ENCODE data around the gene CCDC149.

Gene CCDC149

DNA sequence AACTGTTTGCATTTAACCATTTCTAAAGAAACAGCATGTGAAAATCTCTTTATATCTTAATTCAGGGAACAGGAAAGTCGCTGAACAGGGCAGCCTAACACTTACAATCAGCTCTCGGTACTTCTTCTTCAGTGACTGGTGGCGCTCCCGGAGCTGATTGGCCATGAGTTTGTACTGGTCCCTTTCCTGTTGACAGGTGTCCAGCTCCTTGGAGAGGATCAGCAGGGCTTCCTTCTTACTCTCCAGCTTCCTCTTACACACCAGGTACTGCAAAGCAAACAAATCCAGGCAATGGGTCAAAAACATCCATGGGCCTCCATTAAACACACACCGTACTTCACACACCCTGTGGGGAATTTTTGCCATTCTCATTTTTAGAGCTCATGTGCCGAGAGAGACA is 36.4 kb downstream of the CCDC149 start:
- no peak for DNase-seq (ENCODE audit: low read depth)
- no peak for TF ChIP-seq CTCF (conservative IDR thresholded peaks at IDR 0.05; ENCODE audit: low read depth, low read length)
- no peak overlapping the region for H3K4me3 ChIP-seq (ENCODE audit: low read depth, low read length)

- H3K4me3 ChIP-seq (ENCODE audit: low read depth, low read length): no peak overlapping the region
- no peak for TF ChIP-seq CTCF (conservative IDR thresholded peaks at IDR 0.05; ENCODE audit: low read depth, low read length)
Measured at GRCh38 chr4:24872720-24873119, 40.1 kb downstream of the CCDC149 start.

DNA sequence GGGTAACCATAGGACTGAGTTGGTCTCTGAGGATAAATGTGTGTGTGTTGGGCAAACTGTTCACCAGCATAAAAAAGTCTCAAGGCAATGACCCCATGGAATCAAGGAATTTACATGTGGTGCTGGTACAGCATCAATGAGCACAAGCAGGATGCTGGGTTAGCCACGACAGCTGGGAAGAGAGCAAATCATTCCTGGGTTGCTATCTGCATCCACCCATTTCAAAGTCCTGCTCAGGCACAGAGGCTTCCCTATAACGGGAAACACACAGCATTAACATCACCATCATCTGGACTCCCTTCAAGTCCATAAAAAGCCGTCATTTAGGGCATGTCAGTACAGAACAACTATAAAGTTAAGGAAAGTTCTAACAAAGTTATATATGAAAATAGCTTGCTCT is 41.6 kb downstream of the CCDC149 start:
- no peak for TF ChIP-seq CTCF (conservative IDR thresholded peaks at IDR 0.05; ENCODE audit: low read depth, low read length)
- no peak overlapping the region for H3K4me3 ChIP-seq (ENCODE audit: low read depth, low read length)
- DNase-seq (ENCODE audit: low read depth): no peak

More at GRCh38 chr4:24872720-24873119, 40.1 kb downstream of the CCDC149 start:
- DNase-seq (ENCODE audit: low read depth): no peak

DNA sequence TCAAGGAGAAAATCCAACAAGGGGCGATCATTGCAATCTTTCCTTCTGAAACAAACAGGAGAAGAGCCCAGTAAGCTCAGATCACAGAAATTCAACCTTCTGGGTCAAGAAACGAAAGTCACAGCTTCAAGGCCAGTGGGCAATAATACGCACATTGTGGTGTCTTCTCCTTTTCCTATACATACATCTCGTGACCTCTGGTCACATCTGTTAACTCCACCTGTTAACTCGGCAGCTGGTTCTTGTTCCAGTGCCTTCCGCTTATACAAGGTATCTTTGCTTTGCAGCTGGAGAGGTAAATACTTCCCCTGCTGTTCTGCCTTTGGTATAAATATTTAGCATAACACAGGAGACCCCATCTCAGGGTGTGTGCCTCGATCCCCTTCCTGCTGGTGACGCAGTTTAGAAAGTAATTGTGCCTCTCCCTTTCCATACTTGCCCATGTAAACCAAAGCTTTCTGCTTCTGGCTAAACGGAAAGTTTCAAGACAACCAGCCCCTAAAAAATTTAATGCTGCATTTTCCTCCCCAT is 45.0 kb downstream of the CCDC149 start:
- TF ChIP-seq CTCF (conservative IDR thresholded peaks at IDR 0.05; ENCODE audit: low read depth, low read length): no peak
- DNase-seq (ENCODE audit: low read depth): no peak
- H3K4me3 ChIP-seq (ENCODE audit: low read depth, low read length): no peak overlapping the region

GRCh38 chr4:24867251-24867650 is 45.6 kb downstream of the CCDC149 start:
- no peak for DNase-seq (ENCODE audit: low read depth)
- H3K4me3 ChIP-seq (ENCODE audit: low read depth, low read length): no peak overlapping the region
- no peak for TF ChIP-seq CTCF (conservative IDR thresholded peaks at IDR 0.05; ENCODE audit: low read depth, low read length)

GRCh38 chr4:24865401-24865800 is 47.4 kb downstream of the CCDC149 start:
- no peak for TF ChIP-seq CTCF (conservative IDR thresholded peaks at IDR 0.05; ENCODE audit: low read depth, low read length)
- no peak overlapping the region for H3K4me3 ChIP-seq (ENCODE audit: low read depth, low read length)
- no peak for DNase-seq (ENCODE audit: low read depth)

DNA sequence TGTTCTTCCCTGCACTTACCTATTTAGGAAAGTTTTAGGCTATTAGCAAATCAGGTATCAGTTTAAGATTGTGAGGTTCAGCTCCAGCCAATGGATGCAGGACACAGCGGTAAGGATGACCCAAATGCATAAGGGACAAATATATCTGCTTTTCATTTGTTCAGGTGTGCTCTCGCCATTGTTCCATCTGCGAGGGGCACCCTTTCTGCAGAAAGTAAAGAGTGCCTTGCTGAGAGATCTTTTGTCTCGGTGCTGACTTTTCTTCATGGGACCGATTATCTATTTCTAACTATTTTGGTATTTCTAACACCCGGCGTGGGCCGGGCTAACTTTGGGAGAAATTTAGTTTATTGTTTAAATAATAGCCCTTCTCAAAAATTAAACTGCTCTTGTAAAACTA is 49.0 kb downstream of the CCDC149 start:
- no peak overlapping the region for H3K4me3 ChIP-seq (ENCODE audit: low read depth, low read length)
- no peak for DNase-seq (ENCODE audit: low read depth)
- no peak for TF ChIP-seq CTCF (conservative IDR thresholded peaks at IDR 0.05; ENCODE audit: low read depth, low read length)
